Prostate gland (tissue), 2 donors: ENCODE measurements around the gene TTLL10. TPM values are rescaled to one million over a fixed set of nuclear protein-coding genes. Genes with fewer than 3 reads are reported as not detected.

Experiments used
- DNase-seq: peaks from one replicate; pipeline ENCODE4 v3.0.0-alpha.2; 2019; ENCODE audit warnings: low spot score
- H3K27ac ChIP-seq, 2 donors: fragments of 200-600 bp; sonication (generic); 2 replicates each; pipeline ENCODE4 v1.5.1; 2017 to 2019
- H3K27me3 ChIP-seq: fragments of 200-600 bp; sonication (generic); replicated peaks from 2 replicates; pipeline ENCODE4 v1.5.1; 2019; ENCODE audit not compliant: insufficient read depth
- H3K36me3 ChIP-seq, 2 donors: fragments of 200-600 bp; sonication (generic); 1 replicate in 1 of 2; 2 replicates in 1 of 2; pipeline versions ENCODE4 v1.5.1 to v1.8.1; 2017 to 2019
- H3K4me1 ChIP-seq: fragments of 200-600 bp; sonication (generic); replicated peaks from 2 replicates; pipeline ENCODE4 v1.5.1; 2019
- H3K4me3 ChIP-seq, 2 donors: fragments of 200-600 bp; sonication (generic); 2 replicates each; pipeline ENCODE4 v1.5.1; 2017 to 2019
- H3K9me3 ChIP-seq: fragments of 200-600 bp; sonication (generic); 2 replicates; pipeline ENCODE4 v1.5.1; 2017
- POLR2A ChIP-seq: fragments of 450-650 bp; IDR thresholded peaks from one replicate; pipeline ENCODE4 v1.6.1; 2016; ENCODE audit warnings: antibody characterized with exemption, mild to moderate bottlenecking
- POLR2AphosphoS5 ChIP-seq: sonication (generic); formaldehyde crosslinking; IDR thresholded peaks from one replicate; pipeline ENCODE4 v1.6.1; 2017; ENCODE audit warnings: antibody characterized with exemption
- WGBS: methylation state at CpG from one replicate; pipeline ENCODE4 v1.1.5; 2018; 5-methylcytosine and 5-hydroxymethylcytosine counted together
- intact Hi-C: fragments of 100-400 bp; cut with DNase I; formaldehyde crosslinking; loops from one replicate; pipeline ENCODE4 v1.14.2; 2022
- total RNA-seq, 2 donors: library from RNA; depleted of rRNA; stranded (reverse); fragments of >200 nt; gene quantifications; one replicate each; pipeline ENCODE4 v1.1.0, GENCODE V29; 2016
- TF ChIP-seq, protein P1 (sequence below), 4 experiments: fragments of 200-600 bp in 2 of 4; fragments of 450-650 bp in 2 of 4; sonication (generic) in 2 of 4; IDR thresholded peaks; 1 replicate in 3 of 4; 2 replicates in 1 of 4; pipeline ENCODE4 v1.5.1; 2016 to 2019; ENCODE audit warnings: antibody characterized with exemption in 4 of 4, mild to moderate bottlenecking in 2 of 4, moderate library complexity in 2 of 4

The TTLL10 gene
- total RNA-seq, 2 donors from 2014 or later, result 0.77 to 7.3 TPM

DNA sequence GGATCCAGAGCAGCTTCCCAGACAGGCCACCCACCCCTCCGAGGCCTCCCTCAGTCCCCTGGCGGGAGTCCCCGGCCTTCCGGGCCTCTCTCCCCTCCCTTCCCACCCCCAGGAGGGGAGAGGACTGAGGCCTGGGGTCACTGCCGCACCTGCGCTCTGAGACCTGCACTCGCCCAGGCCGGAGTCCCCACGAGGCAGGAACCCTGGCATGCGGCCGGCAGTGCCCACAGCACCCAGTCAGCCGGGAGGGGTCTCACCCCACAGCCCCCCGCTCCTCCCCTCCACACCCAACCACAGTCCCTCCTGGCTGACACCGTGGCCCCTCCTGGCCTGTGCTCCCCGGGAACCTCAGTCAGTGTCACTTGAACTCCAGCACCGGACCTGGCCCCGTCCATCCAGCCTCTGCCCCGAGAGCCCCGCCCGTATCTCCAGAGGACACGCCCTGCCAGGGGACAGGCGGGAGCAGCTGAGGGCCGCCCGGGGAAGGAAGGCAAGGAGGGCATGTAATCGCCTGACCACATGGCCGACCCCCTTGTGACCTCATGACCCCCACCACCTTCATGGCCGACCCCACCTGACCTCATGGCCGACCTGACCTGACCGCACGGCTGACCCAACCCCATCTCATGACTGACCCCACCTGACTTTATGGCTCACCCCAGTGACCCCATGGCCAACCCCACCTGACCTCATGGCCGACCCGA is 28.7 kb upstream of the TTLL10 start:
- Histone ChIP-seq H3K36me3 (no peaks in the 10 kb centered on the region), H3K27me3 (no peaks in the 10 kb centered on the region), H3K4me1 (no peaks in the 10 kb centered on the region), H3K27ac (peak overlapping the region; percentile 52 to 64), H3K9me3 (no peaks in the 10 kb centered on the region), H3K4me3 (no peak overlapping the region)
- no peak for DNase-seq
- TF ChIP-seq POLR2AphosphoS5 (no peak), POLR2A (no peak)
- TF ChIP-seq, protein P1, sequence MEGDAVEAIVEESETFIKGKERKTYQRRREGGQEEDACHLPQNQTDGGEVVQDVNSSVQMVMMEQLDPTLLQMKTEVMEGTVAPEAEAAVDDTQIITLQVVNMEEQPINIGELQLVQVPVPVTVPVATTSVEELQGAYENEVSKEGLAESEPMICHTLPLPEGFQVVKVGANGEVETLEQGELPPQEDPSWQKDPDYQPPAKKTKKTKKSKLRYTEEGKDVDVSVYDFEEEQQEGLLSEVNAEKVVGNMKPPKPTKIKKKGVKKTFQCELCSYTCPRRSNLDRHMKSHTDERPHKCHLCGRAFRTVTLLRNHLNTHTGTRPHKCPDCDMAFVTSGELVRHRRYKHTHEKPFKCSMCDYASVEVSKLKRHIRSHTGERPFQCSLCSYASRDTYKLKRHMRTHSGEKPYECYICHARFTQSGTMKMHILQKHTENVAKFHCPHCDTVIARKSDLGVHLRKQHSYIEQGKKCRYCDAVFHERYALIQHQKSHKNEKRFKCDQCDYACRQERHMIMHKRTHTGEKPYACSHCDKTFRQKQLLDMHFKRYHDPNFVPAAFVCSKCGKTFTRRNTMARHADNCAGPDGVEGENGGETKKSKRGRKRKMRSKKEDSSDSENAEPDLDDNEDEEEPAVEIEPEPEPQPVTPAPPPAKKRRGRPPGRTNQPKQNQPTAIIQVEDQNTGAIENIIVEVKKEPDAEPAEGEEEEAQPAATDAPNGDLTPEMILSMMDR (IDR thresholded peaks at IDR 0.05), result no peak
- intact Hi-C loops, result no loop called here
- WGBS, result 73% methylated on average over 32 of the region's 32 CpGs

DNA sequence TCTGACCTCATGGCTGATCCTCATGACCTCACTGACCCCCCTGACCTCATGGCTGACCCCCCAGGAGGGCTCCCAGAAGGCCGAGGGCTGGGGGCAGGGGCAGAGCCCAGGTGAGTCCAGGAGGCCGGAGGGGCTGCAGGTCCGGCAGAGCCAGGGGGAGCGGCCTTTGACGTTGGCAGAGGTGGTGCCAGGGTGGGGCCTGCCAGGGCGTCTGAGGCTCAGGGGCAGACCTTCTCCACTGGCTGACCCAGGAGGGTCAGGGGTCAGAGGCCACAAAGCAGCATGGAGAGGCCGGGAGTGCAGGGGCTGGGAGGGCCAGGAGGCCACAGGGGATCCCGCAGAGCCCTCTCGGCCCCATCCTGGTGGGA is 28.1 kb upstream of the TTLL10 start:
- Histone ChIP-seq H3K4me1 (no peaks in the 10 kb centered on the region), H3K27ac (no peak overlapping the region), H3K27me3 (no peaks in the 10 kb centered on the region), H3K9me3 (no peaks in the 10 kb centered on the region), H3K36me3 (no peaks in the 10 kb centered on the region), H3K4me3 (no peak overlapping the region)
- intact Hi-C loops, result no loop called here
- no peak for DNase-seq
- TF ChIP-seq POLR2A (no peak), POLR2AphosphoS5 (no peak)
- TF ChIP-seq, protein P1 (IDR thresholded peaks at IDR 0.05), result no peak
- 85% methylated on average over 9 of the region's 9 CpGs for WGBS

GRCh38 chr1:1146026-1146425 is 27.7 kb upstream of the TTLL10 start:
- no peak for DNase-seq
- intact Hi-C loops, result no loop called here

DNA sequence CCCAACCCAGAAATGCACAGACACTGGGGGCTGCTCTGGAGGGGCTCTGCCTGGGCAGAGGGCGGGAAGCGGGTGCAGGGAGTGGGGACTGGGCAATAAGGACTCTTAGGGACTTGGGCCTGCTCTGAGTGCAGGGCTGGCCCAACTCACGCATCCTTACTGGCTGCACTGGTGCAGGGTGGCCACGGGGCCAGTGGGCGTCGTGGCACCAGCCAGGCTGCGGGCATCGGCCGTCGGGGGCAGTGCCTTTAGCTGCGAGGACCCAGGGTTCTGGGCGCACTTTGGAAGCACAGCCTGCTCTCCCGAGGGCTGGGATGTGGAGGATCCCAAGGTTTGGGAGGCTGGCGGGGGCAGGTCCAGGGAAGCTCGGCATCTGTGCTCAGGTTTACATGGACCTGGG is 27.1 kb upstream of the TTLL10 start:
- Histone ChIP-seq H3K9me3 (no peaks in the 10 kb centered on the region), H3K36me3 (no peaks in the 10 kb centered on the region), H3K4me1 (no peaks in the 10 kb centered on the region), H3K27ac (no peak overlapping the region), H3K4me3 (no peak overlapping the region), H3K27me3 (no peaks in the 10 kb centered on the region)
- TF ChIP-seq, protein P1 (IDR thresholded peaks at IDR 0.05), result no peak
- TF ChIP-seq POLR2AphosphoS5, result no peak
- TF ChIP-seq POLR2A, result no peak
- 89% methylated on average over 11 of the region's 15 CpGs for WGBS
- intact Hi-C loops, result no loop called here
- no peak for DNase-seq

More at GRCh38 chr1:1146026-1146425, 27.7 kb upstream of the TTLL10 start:
- Histone ChIP-seq H3K27me3 (no peaks in the 10 kb centered on the region), H3K4me1 (no peaks in the 10 kb centered on the region), H3K9me3 (no peaks in the 10 kb centered on the region), H3K4me3 (no peak overlapping the region), H3K27ac (no peak overlapping the region), H3K36me3 (no peaks in the 10 kb centered on the region)
- TF ChIP-seq POLR2AphosphoS5, result no peak
- no peak for TF ChIP-seq POLR2A
- TF ChIP-seq, protein P1 (IDR thresholded peaks at IDR 0.05), result no peak
- 84% methylated on average over 14 of the region's 14 CpGs for WGBS

DNA sequence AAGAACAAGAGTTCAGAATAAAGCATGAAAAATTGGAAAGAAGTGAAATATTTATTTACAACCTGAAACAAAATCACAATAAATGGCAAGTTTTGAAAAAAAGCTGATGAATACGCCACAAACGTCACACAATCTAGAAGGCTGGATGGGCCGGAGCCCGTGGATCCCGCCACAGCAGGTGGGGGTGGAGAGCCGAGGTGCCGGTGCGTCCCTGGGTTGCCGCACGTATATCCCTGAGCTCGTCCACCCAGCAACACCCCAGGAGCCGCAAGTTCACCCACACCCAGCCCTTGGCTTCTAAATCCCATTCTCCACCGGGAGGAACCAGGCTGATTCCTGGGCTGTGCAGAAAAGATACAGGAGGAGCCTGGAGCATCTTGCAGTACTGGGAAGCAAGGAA is 25.6 kb upstream of the TTLL10 start:
- Histone ChIP-seq H3K9me3 (no peaks in the 10 kb centered on the region), H3K36me3 (no peaks in the 10 kb centered on the region), H3K4me1 (no peaks in the 10 kb centered on the region), H3K4me3 (no peak overlapping the region), H3K27me3 (no peaks in the 10 kb centered on the region), H3K27ac (no peak overlapping the region)
- intact Hi-C loops, result no loop called here
- no peak for DNase-seq
- TF ChIP-seq POLR2AphosphoS5, result no peak
- no peak for TF ChIP-seq POLR2A
- TF ChIP-seq, protein P1 (IDR thresholded peaks at IDR 0.05), result no peak
- WGBS, result 87% methylated on average over 13 of the region's 13 CpGs
